ENCODE results near the gene QRFP. TPM values are rescaled to one million over a fixed set of nuclear protein-coding genes. Genes with fewer than 3 reads are reported as not detected.

Gene QRFP
- total and polyA plus RNA-seq, 4 experiments from 2014 or later = not detected

GRCh38 chr9:130872912-130873503, 23.6 kb downstream of the QRFP start:
- no peaks in the 10 kb centered on the region for H3K27me3 Mint-ChIP-seq
- no peak overlapping the region for H3K4me3 Mint-ChIP-seq
- DNase-seq = no peak
- intact Hi-C loops (cut with micrococcal nuclease) = no loop called here
- H3K36me3 Mint-ChIP-seq = peaks cover 41 to 48% of the 10 kb centered on the region in 2 donors
- no peaks in the 10 kb centered on the region for H3K4me1 Mint-ChIP-seq
- Histone ChIP-seq H3K36me3 (ENCODE audit: insufficient read depth, low read length) (peaks cover 31% of the 10 kb centered on the region), H3K27ac (ENCODE audit: low read depth, low read length) (no peak overlapping the region), H3K4me1 (ENCODE audit: insufficient read depth, low read length) (no peaks in the 10 kb centered on the region), H3K27me3 (ENCODE audit: insufficient read depth, low read length) (no peaks in the 10 kb centered on the region), H3K4me3 (ENCODE audit: low read length in 2 of 2) (no peak overlapping the region), H3K9me3 (ENCODE audit: control insufficient read depth in 1 of 2, low read length in 2 of 2) (no peaks in the 10 kb centered on the region)
- ChIA-PET CTCF (ENCODE audit: partially characterized antibody) (interaction anchor here (0.5 kb wide), 1 partner anchor 172 kb away, joined by 3 read pairs; no protein-coding TSS in a partner anchor), POLR2A (ENCODE audit: partially characterized antibody) (no interaction called here)
- no peak overlapping the region for H3K27ac Mint-ChIP-seq
- H3K9me3 Mint-ChIP-seq = no peaks in the 10 kb centered on the region

- Histone ChIP-seq H3K9me3 (ENCODE audit: control insufficient read depth in 1 of 2, low read length in 2 of 2) (no peaks in the 10 kb centered on the region), H3K27me3 (ENCODE audit: insufficient read depth, low read length) (no peaks in the 10 kb centered on the region), H3K36me3 (ENCODE audit: insufficient read depth, low read length) (peaks cover 31% of the 10 kb centered on the region), H3K4me1 (ENCODE audit: insufficient read depth, low read length) (no peaks in the 10 kb centered on the region), H3K4me3 (ENCODE audit: low read length in 2 of 2) (no peak overlapping the region), H3K27ac (ENCODE audit: low read depth, low read length) (no peak overlapping the region)
- no peak for DNase-seq
- Mint-ChIP-seq H3K9me3 (no peaks in the 10 kb centered on the region), H3K27me3 (no peaks in the 10 kb centered on the region), H3K27ac (no peak overlapping the region), H3K4me3 (no peak overlapping the region), H3K4me1 (no peaks in the 10 kb centered on the region), H3K36me3 (peaks cover 41 to 47% of the 10 kb centered on the region in 2 donors)
- intact Hi-C loops (cut with micrococcal nuclease) = no loop called here
- POLR2A ChIA-PET (ENCODE audit: partially characterized antibody) = no interaction called here
- CTCF ChIA-PET (ENCODE audit: partially characterized antibody) = no interaction called here
Measured at GRCh38 chr9:130872508-130872907, 24.1 kb downstream of the QRFP start.

- peak overlapping the region in 1 of 7 donors; percentile 29 for H3K27ac Mint-ChIP-seq
- no peak overlapping the region for H3K4me3 ChIP-seq (ENCODE audit: low read length in 2 of 2)
- CTCF ChIA-PET (ENCODE audit: partially characterized antibody) = interaction anchor here (2.3 to 10.9 kb wide), 2 partner anchors 10 to 169 kb away, joined by 7 to 137 read pairs; no protein-coding TSS in a partner anchor
Measured at GRCh38 chr9:130872093-130872492, 24.5 kb downstream of the QRFP start.

DNA sequence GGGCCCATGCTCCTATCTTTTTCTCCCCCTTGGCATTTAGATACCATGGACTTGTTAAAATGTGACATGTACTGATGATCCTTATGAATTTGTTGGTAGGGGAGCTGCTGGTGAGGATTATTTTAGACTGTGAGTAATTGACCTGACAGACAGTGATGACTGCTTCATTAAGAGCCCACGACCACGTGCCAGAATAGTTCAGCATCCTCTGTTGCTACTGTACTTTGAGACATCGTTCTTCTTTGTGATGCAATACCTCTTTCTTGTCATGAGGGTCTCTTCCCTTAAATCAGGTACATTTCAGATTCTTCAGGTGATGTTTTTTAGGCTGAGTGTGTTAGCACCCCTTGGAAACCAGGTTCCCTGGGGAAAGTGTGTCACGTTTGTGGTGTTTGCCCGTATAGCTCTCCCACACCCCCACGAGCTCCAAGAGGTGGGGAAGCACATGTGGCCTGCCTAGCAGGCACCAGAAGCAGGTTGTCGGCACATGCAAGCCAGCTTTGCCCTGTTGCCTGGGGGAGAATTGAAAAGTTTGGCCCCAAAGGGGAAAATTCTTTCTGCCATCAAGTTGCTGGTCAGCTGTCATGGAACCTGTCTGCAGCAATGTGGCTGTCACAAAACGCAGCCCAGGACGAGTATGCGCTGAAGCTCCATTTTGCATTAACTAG, 25.1 kb downstream of the QRFP start:
- Mint-ChIP-seq H3K36me3 (peaks cover 34 to 44% of the 10 kb centered on the region in 2 donors), H3K9me3 (no peaks in the 10 kb centered on the region), H3K27ac (no peak overlapping the region), H3K4me1 (peaks cover 0 to 3% (median under 1%) of the 10 kb centered on the region in 4 donors), H3K27me3 (no peaks in the 10 kb centered on the region), H3K4me3 (no peak overlapping the region)
- Histone ChIP-seq H3K9me3 (ENCODE audit: control insufficient read depth in 1 of 2, low read length in 2 of 2) (no peaks in the 10 kb centered on the region), H3K36me3 (ENCODE audit: insufficient read depth, low read length) (peaks cover 31% of the 10 kb centered on the region), H3K27ac (ENCODE audit: low read depth, low read length) (no peak overlapping the region), H3K4me3 (ENCODE audit: low read length in 2 of 2) (no peak overlapping the region), H3K4me1 (ENCODE audit: insufficient read depth, low read length) (no peaks in the 10 kb centered on the region), H3K27me3 (ENCODE audit: insufficient read depth, low read length) (no peaks in the 10 kb centered on the region)
- ChIA-PET CTCF (ENCODE audit: partially characterized antibody) (interaction anchor here (1.4 to 10.9 kb wide), 3 partner anchors 10 to 168 kb away, joined by 3 to 137 read pairs (median 7); no protein-coding TSS in a partner anchor), POLR2A (ENCODE audit: partially characterized antibody) (no interaction called here)
- no peak for DNase-seq
- intact Hi-C loops (cut with micrococcal nuclease) = no loop called here

More at GRCh38 chr9:130872093-130872492, 24.5 kb downstream of the QRFP start:
- Histone ChIP-seq H3K36me3 (ENCODE audit: insufficient read depth, low read length) (peaks cover 31% of the 10 kb centered on the region), H3K4me1 (ENCODE audit: insufficient read depth, low read length) (no peaks in the 10 kb centered on the region), H3K27ac (ENCODE audit: low read depth, low read length) (no peak overlapping the region), H3K9me3 (ENCODE audit: control insufficient read depth in 1 of 2, low read length in 2 of 2) (no peaks in the 10 kb centered on the region), H3K27me3 (ENCODE audit: insufficient read depth, low read length) (no peaks in the 10 kb centered on the region)
- intact Hi-C loops (cut with micrococcal nuclease) = no loop called here
- DNase-seq = no peak
- POLR2A ChIA-PET (ENCODE audit: partially characterized antibody) = no interaction called here
- H3K4me3 Mint-ChIP-seq = no peak overlapping the region
- peaks cover 0 to 1% (median 0%) of the 10 kb centered on the region in 4 donors for H3K4me1 Mint-ChIP-seq
- H3K9me3 Mint-ChIP-seq = no peaks in the 10 kb centered on the region
- H3K36me3 Mint-ChIP-seq = peaks cover 37 to 46% of the 10 kb centered on the region in 2 donors
- H3K27me3 Mint-ChIP-seq = no peaks in the 10 kb centered on the region

DNA sequence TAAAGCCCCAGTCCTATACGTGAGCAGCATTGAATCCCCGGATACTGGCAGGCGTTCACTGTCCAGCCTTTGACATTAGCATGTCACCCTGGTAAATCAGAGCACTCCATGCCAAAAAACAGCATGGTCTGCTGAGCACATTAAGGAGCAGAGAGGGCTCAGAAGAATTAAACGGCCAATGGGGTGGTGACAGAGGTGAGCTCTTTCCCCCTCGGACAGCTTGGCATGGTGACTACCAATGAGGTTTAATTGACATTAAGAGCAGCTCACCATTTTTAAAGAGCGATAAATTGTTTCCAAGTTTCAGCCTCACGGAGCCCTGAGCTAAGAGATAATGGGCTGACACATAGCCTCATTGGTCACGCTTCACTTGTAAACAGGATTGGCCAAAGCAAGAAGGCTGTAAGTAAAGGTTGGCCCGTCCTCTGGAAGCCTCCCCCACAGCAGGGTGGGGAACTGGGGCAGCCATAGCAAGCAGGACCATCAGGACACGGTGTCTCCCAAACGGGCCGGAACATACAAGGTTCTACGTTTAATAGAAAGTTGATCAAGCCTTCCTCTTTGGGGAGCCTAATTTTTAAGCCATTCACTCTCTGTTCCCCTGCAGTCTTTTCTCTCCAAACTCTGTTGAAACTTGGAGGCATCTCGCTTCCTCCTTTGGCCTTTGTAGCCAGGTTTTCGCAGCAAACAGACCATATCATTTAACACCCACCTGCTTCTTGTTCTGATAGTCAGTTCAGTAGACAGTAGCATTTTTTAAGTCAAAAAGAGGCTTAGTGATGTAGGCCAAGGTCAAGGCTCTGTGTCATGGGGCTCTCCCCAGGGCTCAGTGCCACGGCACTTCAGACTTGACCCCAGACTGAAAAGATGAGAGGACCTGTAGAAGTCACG, 25.9 kb downstream of the QRFP start:
- H3K36me3 ChIP-seq (ENCODE audit: insufficient read depth, low read length) = peaks cover 31% of the 10 kb centered on the region
- intact Hi-C loops (cut with micrococcal nuclease) = no loop called here
- ChIA-PET POLR2A (ENCODE audit: partially characterized antibody) (interaction anchor here (0.6 kb wide), 1 partner anchor 291 kb away, joined by 3 read pairs; the partner anchor contains the start of gene FUBP3), CTCF (ENCODE audit: partially characterized antibody) (interaction anchor here (1.4 to 10.9 kb wide), 4 partner anchors 9 to 176 kb away, joined by 3 to 137 read pairs (median 14); no protein-coding TSS in a partner anchor)
- Mint-ChIP-seq H3K27ac (peak overlapping the region in 1 of 7 donors; percentile 5), H3K4me1 (peaks cover 3 to 6% (median 5%) of the 10 kb centered on the region in 4 donors), H3K27me3 (no peaks in the 10 kb centered on the region), H3K4me3 (peak overlapping the region in 1 of 8 donors; percentile 8), H3K9me3 (no peaks in the 10 kb centered on the region), H3K36me3 (peaks cover 34 to 45% of the 10 kb centered on the region in 2 donors)
- H3K4me3 ChIP-seq (ENCODE audit: low read length in 2 of 2) = no peak overlapping the region
- no peaks in the 10 kb centered on the region for H3K27me3 ChIP-seq (ENCODE audit: insufficient read depth, low read length)
- no peaks in the 10 kb centered on the region for H3K9me3 ChIP-seq (ENCODE audit: control insufficient read depth in 1 of 2, low read length in 2 of 2)
- H3K27ac ChIP-seq (ENCODE audit: low read depth, low read length) = no peak overlapping the region
- no peaks in the 10 kb centered on the region for H3K4me1 ChIP-seq (ENCODE audit: insufficient read depth, low read length)
- DNase-seq = no peak

GRCh38 chr9:130869250-130869649, 27.4 kb downstream of the QRFP start:
- intact Hi-C loops (cut with micrococcal nuclease) = loop anchor here (5.0 kb wide), 1 partner anchor 407 kb away; no protein-coding TSS in a partner anchor
- ChIA-PET CTCF (ENCODE audit: partially characterized antibody) (interaction anchor here (0.7 to 10.9 kb wide), 3 partner anchors 166 to 409 kb away, joined by 4 to 137 read pairs (median 20); no protein-coding TSS in a partner anchor), POLR2A (ENCODE audit: partially characterized antibody) (no interaction called here)
- Histone ChIP-seq H3K27me3 (ENCODE audit: insufficient read depth, low read length) (no peaks in the 10 kb centered on the region), H3K9me3 (ENCODE audit: control insufficient read depth in 1 of 2, low read length in 2 of 2) (no peaks in the 10 kb centered on the region), H3K36me3 (ENCODE audit: insufficient read depth, low read length) (peaks cover 28% of the 10 kb centered on the region), H3K4me1 (ENCODE audit: insufficient read depth, low read length) (no peaks in the 10 kb centered on the region), H3K27ac (ENCODE audit: low read depth, low read length) (no peak overlapping the region), H3K4me3 (ENCODE audit: low read length in 2 of 2) (no peak overlapping the region)
- H3K36me3 Mint-ChIP-seq = peaks cover 23 to 33% of the 10 kb centered on the region in 2 donors
- no peak for DNase-seq
- no peak overlapping the region for H3K4me3 Mint-ChIP-seq
- peak overlapping the region in 1 of 7 donors; percentile 22 for H3K27ac Mint-ChIP-seq
- H3K9me3 Mint-ChIP-seq = no peaks in the 10 kb centered on the region
- no peaks in the 10 kb centered on the region for H3K27me3 Mint-ChIP-seq
- H3K4me1 Mint-ChIP-seq = peaks cover 3 to 6% (median 5%) of the 10 kb centered on the region in 4 donors

All from CD4-positive, alpha-beta memory T cell (primary cell).